ENCODE data around the gene ACSM2B. TPM values are rescaled to one million over a fixed set of nuclear protein-coding genes. Genes with fewer than 3 reads are reported as not detected.
"Not testable (repeated sequence)": the region's sequence is repeated elsewhere in the genome, so short reads cannot be mapped to it uniquely, and the experiment has no call there.

Gene ACSM2B
- total RNA-seq = not detected

- H3K27me3 Mint-ChIP-seq; H3K4me1 Mint-ChIP-seq; intact Hi-C loops (cut with DNase I, micrococcal nuclease); H3K4me3 Mint-ChIP-seq; CTCF ChIA-PET; DNase-seq; H3K27ac Mint-ChIP-seq; ATAC-seq; H3K36me3 Mint-ChIP-seq (ENCODE audit: low read depth); POLR2A ChIA-PET; H3K9me3 Mint-ChIP-seq (ENCODE audit: low read depth): not testable (repeated sequence)
These were observed at the start of gene ACSM2B for GRCh38 chr16:20576145-20576544. Gene ACSM2B, minus strand, starts transcription at chr16:20576367. Its CDS starts 11,522 bp downstream, at chr16:20564845.

GRCh38 chr16:20624882-20625807 lies 49.0 kb upstream of the ACSM2B start:
- Mint-ChIP-seq H3K36me3 (ENCODE audit: low read depth) (no peaks in the 10 kb centered on the region), H3K27me3 (no peaks in the 10 kb centered on the region), H3K27ac (no peak overlapping the region), H3K4me3 (no peak overlapping the region), H3K9me3 (ENCODE audit: low read depth) (no peaks in the 10 kb centered on the region), H3K4me1 (peaks cover 4% of the 10 kb centered on the region)
- ChIA-PET CTCF (no interaction called here), POLR2A (no interaction called here)
- intact Hi-C loops (cut with DNase I, micrococcal nuclease) = no loop called here
- DNase-seq = no peak
- no peak for ATAC-seq

GRCh38 chr16:20624205-20624604 lies 48.0 kb upstream of the ACSM2B start:
- Mint-ChIP-seq H3K36me3 (ENCODE audit: low read depth) (no peaks in the 10 kb centered on the region), H3K9me3 (ENCODE audit: low read depth) (no peaks in the 10 kb centered on the region), H3K4me1 (peaks cover 4% of the 10 kb centered on the region), H3K27me3 (no peaks in the 10 kb centered on the region), H3K4me3 (no peak overlapping the region), H3K27ac (no peak overlapping the region)
- ATAC-seq = no peak
- no peak for DNase-seq
- intact Hi-C loops (cut with DNase I, micrococcal nuclease) = no loop called here
- POLR2A ChIA-PET = no interaction called here
- CTCF ChIA-PET = no interaction called here

- ATAC-seq (no peak), DNase-seq (no peak)
- no peaks in the 10 kb centered on the region for H3K9me3 Mint-ChIP-seq (ENCODE audit: low read depth)
- no peaks in the 10 kb centered on the region for H3K36me3 Mint-ChIP-seq (ENCODE audit: low read depth)
- no peak overlapping the region for H3K4me3 Mint-ChIP-seq
- no peaks in the 10 kb centered on the region for H3K4me1 Mint-ChIP-seq
- no peak overlapping the region for H3K27ac Mint-ChIP-seq
- CTCF ChIA-PET = no interaction called here
- intact Hi-C loops (cut with DNase I, micrococcal nuclease) = no loop called here
- peaks cover 5% of the 10 kb centered on the region for H3K27me3 Mint-ChIP-seq
- POLR2A ChIA-PET = no interaction called here
These were observed 46.3 kb upstream of the ACSM2B start for GRCh38 chr16:20622498-20622870.

- ATAC-seq (no peak), DNase-seq (no peak)
- ChIA-PET POLR2A (no interaction called here), CTCF (no interaction called here)
- Mint-ChIP-seq H3K4me1 (no peaks in the 10 kb centered on the region), H3K4me3 (no peak overlapping the region), H3K27me3 (peaks cover 5% of the 10 kb centered on the region), H3K27ac (no peak overlapping the region), H3K9me3 (ENCODE audit: low read depth) (no peaks in the 10 kb centered on the region), H3K36me3 (ENCODE audit: low read depth) (no peaks in the 10 kb centered on the region)
- intact Hi-C loops (cut with DNase I, micrococcal nuclease) = no loop called here
These were observed 45.2 kb upstream of the ACSM2B start for GRCh38 chr16:20621406-20621805.

GRCh38 chr16:20620770-20621169 lies 44.6 kb upstream of the ACSM2B start:
- Mint-ChIP-seq H3K4me1 (no peaks in the 10 kb centered on the region), H3K27me3 (peaks cover 5% of the 10 kb centered on the region), H3K9me3 (ENCODE audit: low read depth) (no peaks in the 10 kb centered on the region), H3K4me3 (no peak overlapping the region), H3K27ac (no peak overlapping the region), H3K36me3 (ENCODE audit: low read depth) (no peaks in the 10 kb centered on the region)
- intact Hi-C loops (cut with DNase I, micrococcal nuclease) = no loop called here
- CTCF ChIA-PET = no interaction called here
- POLR2A ChIA-PET = no interaction called here
- DNase-seq (no peak), ATAC-seq (no peak)

GRCh38 chr16:20620003-20620402 lies 43.8 kb upstream of the ACSM2B start:
- CTCF ChIA-PET = no interaction called here

GRCh38 chr16:20617271-20617670 lies 41.1 kb upstream of the ACSM2B start:
- POLR2A ChIA-PET = no interaction called here
- intact Hi-C loops (cut with DNase I, micrococcal nuclease) = no loop called here
- CTCF ChIA-PET = no interaction called here
- no peak overlapping the region for H3K4me3 Mint-ChIP-seq
- DNase-seq (no peak), ATAC-seq (no peak)
- no peaks in the 10 kb centered on the region for H3K9me3 Mint-ChIP-seq (ENCODE audit: low read depth)
- H3K4me1 Mint-ChIP-seq = no peaks in the 10 kb centered on the region
- H3K27ac Mint-ChIP-seq = no peak overlapping the region
- H3K36me3 Mint-ChIP-seq (ENCODE audit: low read depth) = no peaks in the 10 kb centered on the region
- peaks cover 5% of the 10 kb centered on the region for H3K27me3 Mint-ChIP-seq

More at GRCh38 chr16:20620003-20620402, 43.8 kb upstream of the ACSM2B start:
- Mint-ChIP-seq H3K27me3 (peaks cover 5% of the 10 kb centered on the region), H3K27ac (no peak overlapping the region), H3K4me1 (no peaks in the 10 kb centered on the region), H3K36me3 (ENCODE audit: low read depth) (no peaks in the 10 kb centered on the region), H3K4me3 (no peak overlapping the region), H3K9me3 (ENCODE audit: low read depth) (no peaks in the 10 kb centered on the region)
- ATAC-seq (no peak), DNase-seq (no peak)
- intact Hi-C loops (cut with DNase I, micrococcal nuclease) = no loop called here
- POLR2A ChIA-PET = no interaction called here

- ATAC-seq (no peak), DNase-seq (no peak)
- Mint-ChIP-seq H3K9me3 (ENCODE audit: low read depth) (no peaks in the 10 kb centered on the region), H3K27me3 (peaks cover 14% of the 10 kb centered on the region), H3K36me3 (ENCODE audit: low read depth) (no peaks in the 10 kb centered on the region), H3K4me3 (no peak overlapping the region), H3K27ac (no peak overlapping the region), H3K4me1 (no peaks in the 10 kb centered on the region)
- intact Hi-C loops (cut with DNase I, micrococcal nuclease) = no loop called here
- ChIA-PET POLR2A (no interaction called here), CTCF (interaction anchor here (1.0 kb wide), 1 partner anchor 14 kb away, joined by 3 read pairs; no protein-coding TSS in a partner anchor)
These were observed 38.3 kb upstream of the ACSM2B start for GRCh38 chr16:20614186-20615141.

- Mint-ChIP-seq H3K4me3 (no peak overlapping the region), H3K27ac (no peak overlapping the region), H3K4me1 (no peaks in the 10 kb centered on the region), H3K36me3 (ENCODE audit: low read depth) (no peaks in the 10 kb centered on the region), H3K27me3 (peaks cover 14% of the 10 kb centered on the region), H3K9me3 (ENCODE audit: low read depth) (no peaks in the 10 kb centered on the region)
- ATAC-seq = no peak
- intact Hi-C loops (cut with DNase I, micrococcal nuclease) = no loop called here
- ChIA-PET CTCF (no interaction called here), POLR2A (interaction anchor here (0.7 kb wide), 1 partner anchor 173 kb away, joined by 3 read pairs; no protein-coding TSS in a partner anchor)
- DNase-seq = no peak
These were observed 37.5 kb upstream of the ACSM2B start for GRCh38 chr16:20613481-20614185.
